ENCODE measurements around the gene RAB3D. TPM values are rescaled to one million over a fixed set of nuclear protein-coding genes. Genes with fewer than 3 reads are reported as not detected.
"Not testable (repeated sequence)": the region's sequence is repeated elsewhere in the genome, so short reads cannot be mapped to it uniquely, and the experiment has no call there.

RAB3D gene
- total and polyA plus RNA-seq, 2 donors: 5.1 to 7.8 TPM

DNA sequence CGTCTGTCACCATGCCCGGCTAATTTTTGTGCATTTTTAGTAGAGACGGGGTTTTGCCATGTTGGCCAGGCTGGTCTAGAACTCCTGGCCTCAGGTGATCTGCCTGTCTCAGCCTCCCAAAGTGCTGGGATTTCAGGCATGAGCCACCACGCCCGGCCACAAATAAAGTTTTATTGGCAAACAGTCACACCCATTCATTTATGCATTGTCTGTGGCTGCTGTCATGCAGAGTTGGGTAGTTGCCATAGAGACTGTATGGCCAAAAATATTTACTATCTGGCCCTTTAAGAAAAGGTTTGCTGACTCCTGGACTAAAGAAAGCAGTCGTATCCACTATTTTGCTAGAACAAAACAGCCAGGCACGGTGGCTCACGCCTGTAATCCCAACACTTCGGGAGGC, 5.6 kb downstream of the RAB3D start:
- not testable (repeated sequence) for H3K27ac ChIP-seq (ENCODE audit: low read depth in 1 of 2, low read length in 1 of 2); H3K4me3 ChIP-seq (ENCODE audit: low read length in 2 of 2); H3K9me3 ChIP-seq (ENCODE audit: control insufficient read depth in 2 of 2, insufficient read depth in 1 of 2, low read length in 1 of 2); DNase-seq (ENCODE audit: low read depth in 6 of 9, low spot score in 9 of 9); H3K27me3 ChIP-seq (ENCODE audit: control insufficient read depth in 2 of 2, insufficient read depth in 1 of 2, low read length in 1 of 2)
- H3K4me1 ChIP-seq (ENCODE audit: control insufficient read depth in 2 of 2, insufficient read depth in 2 of 2, low read length in 2 of 2): peaks cover 2 to 20% of the 10 kb centered on the region in 2 donors
- H3K36me3 ChIP-seq (ENCODE audit: control insufficient read depth in 2 of 2, insufficient read depth in 2 of 2, low read length in 1 of 2): peaks cover 31 to 32% of the 10 kb centered on the region in 2 donors
- 96% methylated on average over 9 of the region's 9 CpGs for WGBS

DNA sequence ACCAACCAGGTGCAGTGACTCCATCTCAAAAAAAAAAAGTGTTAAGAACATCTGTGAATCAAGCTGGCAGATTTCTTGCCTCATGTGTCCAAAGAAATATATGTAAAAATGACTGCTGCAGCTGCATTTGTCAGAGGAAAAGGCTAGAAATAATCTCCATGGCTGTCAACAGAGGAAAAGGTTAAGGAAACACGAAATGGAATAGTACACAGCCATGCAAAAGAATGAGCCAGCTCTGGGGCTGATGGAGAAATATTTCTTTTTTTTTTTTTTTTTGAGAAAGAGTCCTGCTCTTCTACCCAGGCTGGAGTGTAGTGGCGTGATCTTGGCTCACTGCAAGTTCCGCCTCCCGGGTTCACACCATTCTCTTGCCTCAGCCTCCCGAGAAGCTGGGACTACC, 6.6 kb downstream of the RAB3D start:
- no peaks in the 10 kb centered on the region for H3K27me3 ChIP-seq (ENCODE audit: control insufficient read depth in 2 of 2, insufficient read depth in 1 of 2, low read length in 1 of 2)
- WGBS: 95% methylated on average over 5 of the region's 5 CpGs
- no peak for DNase-seq (ENCODE audit: low read depth in 6 of 9, low spot score in 9 of 9)
- no peak overlapping the region for H3K27ac ChIP-seq (ENCODE audit: low read depth in 1 of 2, low read length in 1 of 2)
- H3K9me3 ChIP-seq (ENCODE audit: control insufficient read depth in 2 of 2, insufficient read depth in 1 of 2, low read length in 1 of 2): peaks cover 0 to 4% of the 10 kb centered on the region in 2 donors
- no peak overlapping the region for H3K4me3 ChIP-seq (ENCODE audit: low read length in 2 of 2)
- H3K4me1 ChIP-seq (ENCODE audit: control insufficient read depth in 2 of 2, insufficient read depth in 2 of 2, low read length in 2 of 2): peaks cover 0 to 10% of the 10 kb centered on the region in 2 donors
- peaks cover 32 to 35% of the 10 kb centered on the region in 2 donors for H3K36me3 ChIP-seq (ENCODE audit: control insufficient read depth in 2 of 2, insufficient read depth in 2 of 2, low read length in 1 of 2)

DNA sequence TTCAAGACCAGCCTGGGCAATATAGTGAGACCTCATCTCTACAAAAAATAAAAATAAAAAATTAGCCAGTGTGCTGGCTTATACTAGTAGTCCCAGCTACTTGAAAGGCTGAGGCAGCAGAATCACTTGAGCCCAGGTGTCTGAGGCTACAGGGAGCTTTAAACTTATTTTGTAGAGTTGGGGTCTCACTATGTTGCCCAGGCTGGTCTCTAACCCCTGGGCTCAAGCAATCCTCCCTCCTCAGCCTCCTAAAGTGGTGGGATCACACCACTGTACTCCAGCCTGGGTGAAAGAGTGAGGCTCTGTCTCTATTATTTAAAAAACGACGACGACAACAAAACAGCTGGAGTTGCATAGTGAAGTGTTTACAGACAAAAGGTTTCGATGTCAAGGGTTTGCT, 8.0 kb downstream of the RAB3D start:
- no peak for DNase-seq (ENCODE audit: low read depth in 6 of 9, low spot score in 9 of 9)
- peaks cover 0 to 4% of the 10 kb centered on the region in 2 donors for H3K9me3 ChIP-seq (ENCODE audit: control insufficient read depth in 2 of 2, insufficient read depth in 1 of 2, low read length in 1 of 2)
- 85% methylated on average over 4 of the region's 4 CpGs for WGBS
- no peak overlapping the region for H3K27ac ChIP-seq (ENCODE audit: low read depth in 1 of 2, low read length in 1 of 2)
- no peak overlapping the region for H3K4me3 ChIP-seq (ENCODE audit: low read length in 2 of 2)
- no peaks in the 10 kb centered on the region for H3K27me3 ChIP-seq (ENCODE audit: control insufficient read depth in 2 of 2, insufficient read depth in 1 of 2, low read length in 1 of 2)
- no peaks in the 10 kb centered on the region for H3K4me1 ChIP-seq (ENCODE audit: control insufficient read depth in 2 of 2, insufficient read depth in 2 of 2, low read length in 2 of 2)
- peaks cover 38 to 41% of the 10 kb centered on the region in 2 donors for H3K36me3 ChIP-seq (ENCODE audit: control insufficient read depth in 2 of 2, insufficient read depth in 2 of 2, low read length in 1 of 2)

DNA sequence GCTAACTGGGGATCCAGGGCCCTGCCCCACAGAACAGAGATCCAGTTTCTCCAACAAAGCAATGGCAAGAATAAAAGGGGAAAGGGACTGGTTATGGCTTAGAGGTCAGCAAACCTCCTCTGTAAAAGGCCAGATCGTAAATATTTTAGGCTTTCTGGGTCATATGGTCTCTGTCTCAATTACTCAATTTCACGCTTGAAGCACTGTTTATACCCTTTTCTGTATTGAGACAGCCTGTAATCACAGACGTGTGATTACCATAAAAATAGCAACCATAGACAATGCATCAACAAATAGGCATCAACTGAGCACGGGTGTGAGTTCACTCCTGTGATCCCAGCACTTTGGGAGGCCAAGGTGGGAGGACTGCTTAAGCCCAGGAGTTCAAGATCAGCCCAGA, 9.3 kb downstream of the RAB3D start:
- Histone ChIP-seq H3K9me3 (ENCODE audit: control insufficient read depth in 2 of 2, insufficient read depth in 1 of 2, low read length in 1 of 2) (peaks cover 0 to under 1% of the 10 kb centered on the region in 2 donors), H3K4me1 (ENCODE audit: control insufficient read depth in 2 of 2, insufficient read depth in 2 of 2, low read length in 2 of 2) (peaks cover under 1 to 8% of the 10 kb centered on the region in 2 donors), H3K27ac (ENCODE audit: low read depth in 1 of 2, low read length in 1 of 2) (no peak overlapping the region), H3K4me3 (ENCODE audit: low read length in 2 of 2) (no peak overlapping the region), H3K27me3 (ENCODE audit: control insufficient read depth in 2 of 2, insufficient read depth in 1 of 2, low read length in 1 of 2) (no peaks in the 10 kb centered on the region), H3K36me3 (ENCODE audit: control insufficient read depth in 2 of 2, insufficient read depth in 2 of 2, low read length in 1 of 2) (peaks cover 29 to 39% of the 10 kb centered on the region in 2 donors)
- WGBS: 96% methylated on average over 4 of the region's 4 CpGs
- DNase-seq (ENCODE audit: low read depth in 6 of 9, low spot score in 9 of 9): no peak

DNA sequence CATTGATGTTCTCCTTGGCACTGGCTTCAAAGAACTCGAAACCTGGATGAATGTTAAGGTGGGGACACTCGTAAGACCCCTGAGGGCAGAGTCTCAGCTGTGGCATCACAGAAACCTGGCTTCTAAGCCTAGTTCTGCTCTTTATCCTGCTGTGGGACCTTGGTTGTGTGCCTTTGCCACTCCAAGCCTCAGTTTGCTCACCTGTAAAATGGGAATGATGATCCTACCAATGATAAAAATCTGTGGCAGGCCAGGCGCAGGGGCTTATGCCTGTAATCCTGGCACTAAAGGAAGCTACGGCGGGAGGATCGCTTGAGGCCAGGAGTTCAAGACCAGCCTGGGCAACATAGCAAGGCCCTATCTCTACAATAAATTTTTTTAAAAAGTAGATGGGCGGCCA, 13.9 kb downstream of the RAB3D start:
- Histone ChIP-seq H3K9me3 (ENCODE audit: control insufficient read depth in 2 of 2, insufficient read depth in 1 of 2, low read length in 1 of 2) (no peaks in the 10 kb centered on the region), H3K27me3 (ENCODE audit: control insufficient read depth in 2 of 2, insufficient read depth in 1 of 2, low read length in 1 of 2) (no peaks in the 10 kb centered on the region), H3K27ac (ENCODE audit: low read depth in 1 of 2, low read length in 1 of 2) (peak overlapping the region in 1 of 2 donors; percentile 98), H3K4me3 (ENCODE audit: low read length in 2 of 2) (no peak overlapping the region), H3K36me3 (ENCODE audit: control insufficient read depth in 2 of 2, insufficient read depth in 2 of 2, low read length in 1 of 2) (peaks cover 13 to 21% of the 10 kb centered on the region in 2 donors), H3K4me1 (ENCODE audit: control insufficient read depth in 2 of 2, insufficient read depth in 2 of 2, low read length in 2 of 2) (peaks cover 16 to 48% of the 10 kb centered on the region in 2 donors)
- DNase-seq (ENCODE audit: low read depth in 6 of 9, low spot score in 9 of 9): peak in 1 of 9 donors; percentile 18
- 89% methylated on average over 7 of the region's 7 CpGs for WGBS

DNA sequence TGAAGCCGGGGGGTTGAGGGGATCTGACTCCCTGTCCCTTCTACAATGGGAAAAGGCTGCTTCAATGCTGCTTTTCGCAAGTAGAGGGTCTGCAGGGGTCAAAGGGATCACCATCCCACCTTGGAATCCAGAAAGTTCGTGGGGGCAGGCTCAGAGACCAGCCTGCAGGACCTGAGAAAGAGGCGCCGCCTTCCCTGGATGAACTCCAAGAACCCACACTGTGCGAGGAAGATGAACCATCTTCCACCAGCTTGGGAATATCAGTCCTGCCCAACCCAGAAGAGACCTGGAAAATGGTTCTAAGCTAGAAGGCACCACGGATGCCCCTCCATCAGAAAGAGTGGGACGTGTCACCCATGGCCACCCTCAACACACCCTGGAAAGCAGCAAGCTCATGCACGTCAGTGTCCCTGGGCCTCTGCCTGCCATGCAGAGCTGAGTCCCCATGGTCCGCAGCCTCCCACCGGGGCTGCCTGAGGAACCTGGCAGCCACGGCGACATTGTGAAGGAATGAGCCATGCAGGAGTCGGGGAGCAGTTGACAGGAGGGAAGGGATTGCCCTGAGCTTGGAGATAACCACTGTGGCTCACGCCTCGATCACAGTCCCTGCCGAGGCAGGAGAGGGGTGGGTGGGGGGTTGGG, 14.6 kb downstream of the RAB3D start:
- Histone ChIP-seq H3K27me3 (ENCODE audit: control insufficient read depth in 2 of 2, insufficient read depth in 1 of 2, low read length in 1 of 2) (no peaks in the 10 kb centered on the region), H3K4me3 (ENCODE audit: low read length in 2 of 2) (no peak overlapping the region), H3K36me3 (ENCODE audit: control insufficient read depth in 2 of 2, insufficient read depth in 2 of 2, low read length in 1 of 2) (peaks cover 10 to 19% of the 10 kb centered on the region in 2 donors), H3K27ac (ENCODE audit: low read depth in 1 of 2, low read length in 1 of 2) (peak overlapping the region; percentile 80 to 98), H3K9me3 (ENCODE audit: control insufficient read depth in 2 of 2, insufficient read depth in 1 of 2, low read length in 1 of 2) (no peaks in the 10 kb centered on the region), H3K4me1 (ENCODE audit: control insufficient read depth in 2 of 2, insufficient read depth in 2 of 2, low read length in 2 of 2) (peaks cover 16 to 48% of the 10 kb centered on the region in 2 donors)
- peak in 1 of 9 donors; percentile 26 for DNase-seq (ENCODE audit: low read depth in 6 of 9, low spot score in 9 of 9)
- WGBS: 67% methylated on average over 17 of the region's 17 CpGs

DNA sequence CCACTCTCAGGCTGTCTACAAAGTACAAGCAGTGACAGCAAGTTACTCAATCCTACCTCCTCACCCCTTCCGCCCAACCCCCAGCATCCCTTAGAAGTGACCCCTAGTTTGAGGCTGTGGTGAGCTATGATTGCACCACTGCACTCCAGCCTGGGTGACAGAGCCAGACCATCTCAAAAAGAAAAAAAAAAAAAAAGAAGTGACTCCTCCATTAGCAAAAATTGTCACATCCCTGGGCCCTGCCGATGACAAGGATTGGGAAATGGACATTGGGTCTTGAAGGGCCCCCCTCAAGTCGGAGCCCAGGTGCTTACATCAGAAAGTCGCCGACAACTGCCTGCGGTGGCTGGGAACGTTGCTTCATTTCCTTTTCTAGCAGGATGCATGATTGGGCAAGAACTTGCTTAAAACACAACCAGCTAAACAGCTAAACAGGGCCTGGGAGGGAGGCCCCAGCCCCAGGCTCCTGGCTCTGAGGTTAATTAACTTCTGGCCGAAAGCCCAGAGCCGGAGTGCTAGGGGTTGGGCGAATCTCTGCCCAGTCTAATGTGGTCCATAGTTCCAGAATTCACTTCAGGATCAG, 15.3 kb downstream of the RAB3D start:
- peaks cover 16 to 48% of the 10 kb centered on the region in 2 donors for H3K4me1 ChIP-seq (ENCODE audit: control insufficient read depth in 2 of 2, insufficient read depth in 2 of 2, low read length in 2 of 2)
- peak overlapping the region in 1 of 2 donors; percentile 33 for H3K4me3 ChIP-seq (ENCODE audit: low read length in 2 of 2)
- no peaks in the 10 kb centered on the region for H3K27me3 ChIP-seq (ENCODE audit: control insufficient read depth in 2 of 2, insufficient read depth in 1 of 2, low read length in 1 of 2)
- H3K27ac ChIP-seq (ENCODE audit: low read depth in 1 of 2, low read length in 1 of 2): peak overlapping the region; percentile 80 to 98
- DNase-seq (ENCODE audit: low read depth in 6 of 9, low spot score in 9 of 9): peak in 7 of 9 donors; percentile 58 to 91 (median 73)
- WGBS: 3% methylated on average over 10 of the region's 10 CpGs
- H3K9me3 ChIP-seq (ENCODE audit: control insufficient read depth in 2 of 2, insufficient read depth in 1 of 2, low read length in 1 of 2): no peaks in the 10 kb centered on the region
- peaks cover 10 to 15% of the 10 kb centered on the region in 2 donors for H3K36me3 ChIP-seq (ENCODE audit: control insufficient read depth in 2 of 2, insufficient read depth in 2 of 2, low read length in 1 of 2)

DNA sequence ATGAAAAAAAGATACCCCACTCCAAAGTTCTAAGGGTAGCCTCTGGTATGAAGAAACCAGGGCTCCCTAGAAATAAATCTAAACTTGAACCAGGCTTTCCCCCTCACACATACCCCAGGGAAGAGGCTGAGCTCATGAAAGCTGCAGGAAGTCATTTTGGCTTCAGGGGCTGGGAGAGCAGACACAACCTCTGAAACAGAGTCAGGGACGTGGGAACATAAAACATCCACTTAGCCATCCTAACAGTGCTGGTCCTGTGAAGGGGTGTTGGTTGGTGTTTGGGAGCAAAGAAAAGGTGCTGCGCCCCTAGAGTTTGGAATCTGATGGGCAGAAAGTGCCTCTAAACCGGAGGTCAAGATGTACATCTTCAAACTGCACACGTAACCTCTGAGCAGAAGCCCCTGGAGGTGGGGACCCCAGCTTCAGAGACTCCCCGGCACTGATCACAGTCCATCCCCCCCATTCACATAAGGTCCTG, 15.8 kb downstream of the RAB3D start:
- Histone ChIP-seq H3K27ac (ENCODE audit: low read depth in 1 of 2, low read length in 1 of 2) (peak overlapping the region; percentile 58 to 98), H3K9me3 (ENCODE audit: control insufficient read depth in 2 of 2, insufficient read depth in 1 of 2, low read length in 1 of 2) (no peaks in the 10 kb centered on the region), H3K27me3 (ENCODE audit: control insufficient read depth in 2 of 2, insufficient read depth in 1 of 2, low read length in 1 of 2) (no peaks in the 10 kb centered on the region), H3K4me3 (ENCODE audit: low read length in 2 of 2) (peak overlapping the region in 1 of 2 donors; percentile 33), H3K36me3 (ENCODE audit: control insufficient read depth in 2 of 2, insufficient read depth in 2 of 2, low read length in 1 of 2) (peaks cover 10 to 14% of the 10 kb centered on the region in 2 donors), H3K4me1 (ENCODE audit: control insufficient read depth in 2 of 2, insufficient read depth in 2 of 2, low read length in 2 of 2) (peaks cover 16 to 48% of the 10 kb centered on the region in 2 donors)
- DNase-seq (ENCODE audit: low read depth in 6 of 9, low spot score in 9 of 9): peak in 1 of 9 donors; percentile 45
- WGBS: 36% methylated on average over 5 of the region's 5 CpGs

DNA sequence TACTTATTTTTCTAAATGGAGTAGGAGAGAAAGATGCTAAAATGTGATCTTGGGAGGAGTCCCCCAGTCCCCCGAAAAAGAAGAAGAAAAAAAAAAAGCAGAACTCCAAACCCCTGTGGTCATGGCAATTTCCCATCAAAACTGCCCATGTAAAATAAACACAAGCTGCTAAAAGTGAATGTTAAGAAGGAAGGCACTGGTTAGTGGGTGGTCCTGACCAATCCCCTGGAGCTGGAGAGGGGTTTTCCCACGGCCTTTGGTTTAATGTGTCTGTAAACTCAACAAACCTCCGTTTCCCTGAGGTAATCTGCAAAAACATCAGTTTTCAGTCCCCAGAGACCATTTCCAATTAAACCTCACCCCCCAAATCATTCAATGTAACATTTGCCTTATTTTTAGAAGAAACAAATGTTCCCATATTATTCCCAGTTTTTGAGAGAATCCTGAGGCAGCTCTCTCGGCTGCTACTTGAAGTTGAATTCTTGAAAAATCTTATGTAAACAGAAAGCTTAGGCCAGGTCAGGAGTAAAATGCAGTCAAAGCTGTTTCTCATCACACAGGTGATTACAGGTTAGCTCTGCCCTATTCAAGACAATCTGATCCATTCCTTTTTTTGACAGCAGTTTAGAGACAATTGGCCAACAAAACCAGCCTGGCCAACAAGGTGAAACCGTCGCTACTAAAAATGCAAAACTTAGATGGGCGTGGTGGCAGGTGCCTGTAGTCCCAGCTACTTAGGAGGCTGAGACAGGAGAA, 17.0 kb downstream of the RAB3D start:
- no peaks in the 10 kb centered on the region for H3K27me3 ChIP-seq (ENCODE audit: control insufficient read depth in 2 of 2, insufficient read depth in 1 of 2, low read length in 1 of 2)
- no peak overlapping the region for H3K4me3 ChIP-seq (ENCODE audit: low read length in 2 of 2)
- H3K4me1 ChIP-seq (ENCODE audit: control insufficient read depth in 2 of 2, insufficient read depth in 2 of 2, low read length in 2 of 2): peaks cover 16 to 49% of the 10 kb centered on the region in 2 donors
- peak overlapping the region in 1 of 2 donors; percentile 98 for H3K27ac ChIP-seq (ENCODE audit: low read depth in 1 of 2, low read length in 1 of 2)
- WGBS: 52% methylated on average over 7 of the region's 7 CpGs
- H3K9me3 ChIP-seq (ENCODE audit: control insufficient read depth in 2 of 2, insufficient read depth in 1 of 2, low read length in 1 of 2): no peaks in the 10 kb centered on the region
- peaks cover 10 to 12% of the 10 kb centered on the region in 2 donors for H3K36me3 ChIP-seq (ENCODE audit: control insufficient read depth in 2 of 2, insufficient read depth in 2 of 2, low read length in 1 of 2)
- peak in 1 of 9 donors; percentile 18 for DNase-seq (ENCODE audit: low read depth in 6 of 9, low spot score in 9 of 9)
